Panc1 (cell line): ENCODE data around the gene ELMO1. TPM values are rescaled to one million over a fixed set of nuclear protein-coding genes. Genes with fewer than 3 reads are reported as not detected.
A peak's percentile ranks its signal among the peaks of the same experiment; 100 is the strongest.

Experiments
- ATAC-seq: fragments of 200-7000 bp; cut with Tn5 transposase; 2 replicates; pipeline ENCODE4 v1.9.1; 2020; ENCODE audit warnings: mild to moderate bottlenecking, moderate library complexity
- BruUV-seq: library from RNA; stranded (reverse); fragments of 400-500 nt; replicated peaks from 2 replicates; lab custom pipeline; 2021; lab: Mats Ljungman, UMichigan
- CTCF ChIA-PET: fragments of 300-600 bp; sonication (Branson Sonifier 250); formaldehyde crosslinking; loops from one replicate; lab custom pipeline; 2022; ENCODE audit warnings: antibody characterized with exemption; lab: Charles Lee
- POLR2A ChIA-PET: fragments of 300-600 bp; sonication (Branson Sonifier 250); formaldehyde crosslinking; loops from one replicate; lab custom pipeline; 2022; ENCODE audit warnings: antibody characterized with exemption; lab: Charles Lee
- DNase-seq: peaks from one replicate; pipeline ENCODE4 v3.0.0-alpha.2; 2010; ENCODE audit warnings: low read depth, low spot score
- H3K27ac ChIP-seq: 2 replicates; pipeline ENCODE4 v1.5.1; 2011; ENCODE audit warnings: mild to moderate bottlenecking, low read length, inconsistent platforms
- H3K27me3 ChIP-seq: fragments of 200-500 bp; sonication (Bioruptor generic); 2 replicates; pipeline ENCODE4 v1.6.0; 2014; ENCODE audit warnings: low read length, inconsistent platforms; ENCODE audit not compliant: control insufficient read depth, insufficient read depth
- H3K36me3 ChIP-seq: fragments of 200-500 bp; sonication (Bioruptor generic); 2 replicates; pipeline ENCODE4 v1.5.1; 2014; ENCODE audit warnings: inconsistent platforms, mild to moderate bottlenecking, low read length, moderate library complexity; ENCODE audit not compliant: control insufficient read depth, insufficient read depth
- H3K4me1 ChIP-seq: 2 replicates; pipeline ENCODE4 v1.5.1; 2011; ENCODE audit warnings: inconsistent platforms, mild to moderate bottlenecking, low read length, moderate library complexity; ENCODE audit not compliant: control insufficient read depth, insufficient read depth
- H3K4me3 ChIP-seq, 2 experiments: 2 replicates each; pipeline ENCODE4 v1.5.1; 2011 to 2012; ENCODE audit warnings: low read depth in 2 of 2, low read length in 2 of 2, mild to moderate bottlenecking in 2 of 2, inconsistent platforms in 1 of 2, moderate library complexity in 1 of 2
- H3K9me3 ChIP-seq: fragments of 200-500 bp; sonication (Bioruptor generic); 2 replicates; pipeline ENCODE4 v1.5.1; 2014; ENCODE audit warnings: low read depth, mild to moderate bottlenecking, inconsistent platforms, low read length, moderate library complexity; ENCODE audit not compliant: control insufficient read depth, insufficient read depth
- CTCF ChIP-seq: fragments of 450-650 bp; IDR thresholded peaks from 2 replicates; pipeline ENCODE4 v1.5.1; 2017; ENCODE audit warnings: mild to moderate bottlenecking
- POLR2AphosphoS5 ChIP-seq: IDR thresholded peaks from 2 replicates; pipeline ENCODE4 v1.6.1; 2012; ENCODE audit warnings: mild to moderate bottlenecking, low read depth, low read length, moderate library complexity
- REST ChIP-seq, 2 experiments: IDR thresholded peaks; 2 replicates each; pipeline ENCODE4 v1.6.1; 2011 to 2012; ENCODE audit warnings: low read depth in 2 of 2, control low read depth in 1 of 2, low read length in 1 of 2, mild to moderate bottlenecking in 1 of 2, moderate library complexity in 1 of 2; ENCODE audit not compliant: insufficient read depth in 1 of 2
- SIN3A ChIP-seq: IDR thresholded peaks from 2 replicates; pipeline ENCODE4 v1.6.1; 2012; ENCODE audit warnings: low read depth, mild to moderate bottlenecking, low read length, moderate library complexity, borderline replicate concordance; ENCODE audit not compliant: insufficient read depth
- TCF7L2 ChIP-seq: IDR thresholded peaks from 2 replicates; pipeline ENCODE4 v1.6.1; 2011; ENCODE audit warnings: mild to moderate bottlenecking, low read depth, low read length, inconsistent platforms
- in situ Hi-C: cut with HindIII; loops from 2 replicates; pipeline ENCODE4 v1.10.0; 2016; ENCODE audit warnings: low sequenced_read_pairs, low pct_unique_long_range_greater_than_20kb
- intact Hi-C: fragments of 100-400 bp; cut with micrococcal nuclease; formaldehyde crosslinking; loops from one replicate; pipeline ENCODE4 v1.10.0; 2022; ENCODE audit not compliant: unreplicated experiment
- total RNA-seq: library from RNA; stranded (reverse); gene quantifications from one replicate; pipeline ENCODE4 v1.2.1, GENCODE V29; 2021; ENCODE audit not compliant: unreplicated experiment

ELMO1 gene
- total RNA-seq, 1 experiment from 2014 or later, result 0.80 TPM

- Histone ChIP-seq H3K4me1 (no peaks in the 10 kb centered on the region), H3K9me3 (peaks cover 14% of the 10 kb centered on the region; the same call in 1 of the 2 replicates), H3K27ac (peak overlapping the region; percentile 17; the same call in 1 of the 2 replicates), H3K27me3 (no peaks in the 10 kb centered on the region), H3K4me3 (no peak overlapping the region), H3K36me3 (no peaks in the 10 kb centered on the region)
- ATAC-seq (peak; percentile 56; the same call in 1 of the 2 replicates), DNase-seq (no peak)
- POLR2A ChIA-PET, result no interaction called here
- no peak for TF ChIP-seq SIN3A
- TF ChIP-seq REST (IDR thresholded peaks at IDR 0.05; ENCODE audit: insufficient read depth in 1 of 2, low read depth in 2 of 2, low read length in 1 of 2), result no peak
- TF ChIP-seq CTCF, result no peak
- TF ChIP-seq POLR2AphosphoS5, result no peak
- peak; percentile 84 for TF ChIP-seq TCF7L2
- no TSS peak for BruUV-seq
- CTCF ChIA-PET, result interaction anchor here (0.6 kb wide), 1 partner anchor 249 kb away, joined by 6 read pairs; no protein-coding TSS in a partner anchor
- in situ Hi-C loops, result no loop called here
- intact Hi-C loops, result loop anchor here (5.0 kb wide), 1 partner anchor 484 kb away; no protein-coding TSS in a partner anchor
These were observed 477.0 kb downstream of the ELMO1 start for GRCh38 chr7:36971515-36972139.

GRCh38 chr7:36970551-36971514 is 477.8 kb downstream of the ELMO1 start:
- H3K27me3 ChIP-seq, result no peaks in the 10 kb centered on the region
- no peak overlapping the region for H3K4me3 ChIP-seq
- BruUV-seq, result no TSS peak
- peak overlapping the region; percentile 41; the same call in 1 of the 2 replicates for H3K27ac ChIP-seq
- in situ Hi-C loops (no loop called here), intact Hi-C loops (loop anchor here (5.0 kb wide), 1 partner anchor 484 kb away; no protein-coding TSS in a partner anchor)
- DNase-seq, result no peak
- ATAC-seq, result no peak
- peaks cover 15% of the 10 kb centered on the region; the same call in 1 of the 2 replicates for H3K9me3 ChIP-seq
- TF ChIP-seq TCF7L2 (no peak), POLR2AphosphoS5 (no peak), REST (IDR thresholded peaks at IDR 0.05; ENCODE audit: insufficient read depth in 1 of 2, low read depth in 2 of 2, low read length in 1 of 2) (no peak), CTCF (no peak)
- ChIA-PET POLR2A (no interaction called here), CTCF (interaction anchor here (0.6 kb wide), 1 partner anchor 248 kb away, joined by 6 read pairs; no protein-coding TSS in a partner anchor)
- H3K4me1 ChIP-seq, result no peaks in the 10 kb centered on the region
- H3K36me3 ChIP-seq, result no peaks in the 10 kb centered on the region
